Measurements from ENCODE around the gene CSF3R. TPM values are rescaled to one million over a fixed set of nuclear protein-coding genes. Genes with fewer than 3 reads are reported as not detected.

The CSF3R gene
- total and polyA plus RNA-seq, 8 donors, result 5.7 to 334 (median 10.7) TPM

DNA sequence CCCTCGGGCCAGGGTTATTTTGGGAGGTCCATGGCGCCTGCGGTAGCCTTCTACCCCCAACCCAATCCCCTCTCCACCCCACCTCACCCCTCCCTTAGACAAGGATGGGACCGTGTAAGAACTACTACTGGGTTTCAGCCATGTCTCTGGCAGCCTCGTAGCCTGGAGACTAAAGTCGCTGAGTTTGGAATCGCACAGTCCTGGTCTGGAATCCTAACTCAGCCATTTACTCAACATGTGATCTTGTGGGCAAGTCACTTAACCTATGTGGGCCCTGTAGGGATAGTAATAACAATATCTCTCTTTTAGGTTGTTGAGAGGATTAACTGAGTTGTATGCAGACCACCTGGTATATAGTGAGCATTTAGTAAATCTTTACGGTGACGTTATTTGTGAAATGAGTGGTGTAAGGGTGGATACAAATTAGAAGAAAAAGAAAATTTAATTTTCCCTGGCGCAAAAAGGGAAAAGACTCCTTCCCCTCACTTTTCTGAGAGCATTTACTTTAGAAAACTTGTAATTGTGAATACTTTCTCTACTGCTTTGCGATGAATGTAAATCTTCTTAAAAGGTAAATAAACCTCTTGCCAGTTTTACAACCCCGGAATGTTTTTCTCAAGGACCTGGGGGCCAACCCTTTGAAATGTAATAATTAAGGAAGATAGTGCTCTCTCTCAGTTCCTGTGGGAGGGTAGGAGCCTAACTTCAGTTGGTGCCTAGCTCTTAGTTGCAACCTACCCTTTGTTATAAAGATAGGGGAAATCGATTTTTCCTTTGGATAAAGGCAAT lies 17.9 kb downstream of the CSF3R start:
- intact Hi-C loops (cut with DNase I), result no loop called here
- TF ChIP-seq, protein P1, sequence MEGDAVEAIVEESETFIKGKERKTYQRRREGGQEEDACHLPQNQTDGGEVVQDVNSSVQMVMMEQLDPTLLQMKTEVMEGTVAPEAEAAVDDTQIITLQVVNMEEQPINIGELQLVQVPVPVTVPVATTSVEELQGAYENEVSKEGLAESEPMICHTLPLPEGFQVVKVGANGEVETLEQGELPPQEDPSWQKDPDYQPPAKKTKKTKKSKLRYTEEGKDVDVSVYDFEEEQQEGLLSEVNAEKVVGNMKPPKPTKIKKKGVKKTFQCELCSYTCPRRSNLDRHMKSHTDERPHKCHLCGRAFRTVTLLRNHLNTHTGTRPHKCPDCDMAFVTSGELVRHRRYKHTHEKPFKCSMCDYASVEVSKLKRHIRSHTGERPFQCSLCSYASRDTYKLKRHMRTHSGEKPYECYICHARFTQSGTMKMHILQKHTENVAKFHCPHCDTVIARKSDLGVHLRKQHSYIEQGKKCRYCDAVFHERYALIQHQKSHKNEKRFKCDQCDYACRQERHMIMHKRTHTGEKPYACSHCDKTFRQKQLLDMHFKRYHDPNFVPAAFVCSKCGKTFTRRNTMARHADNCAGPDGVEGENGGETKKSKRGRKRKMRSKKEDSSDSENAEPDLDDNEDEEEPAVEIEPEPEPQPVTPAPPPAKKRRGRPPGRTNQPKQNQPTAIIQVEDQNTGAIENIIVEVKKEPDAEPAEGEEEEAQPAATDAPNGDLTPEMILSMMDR (IDR thresholded peaks at IDR 0.05), result no peak
- DNase-seq, result no peak
- Histone ChIP-seq H3K27me3 (no peaks in the 10 kb centered on the region), H3K4me1 (peaks cover 16 to 42% of the 10 kb centered on the region in 2 donors), H3K9me3 (no peaks in the 10 kb centered on the region), H3K4me3 (peak overlapping the region; percentile 91 to 94), H3K27ac (peak overlapping the region; percentile 91 to 93), H3K36me3 (peaks cover 0 to 55% of the 10 kb centered on the region in 2 donors)
- ATAC-seq, result peak; percentile 61

DNA sequence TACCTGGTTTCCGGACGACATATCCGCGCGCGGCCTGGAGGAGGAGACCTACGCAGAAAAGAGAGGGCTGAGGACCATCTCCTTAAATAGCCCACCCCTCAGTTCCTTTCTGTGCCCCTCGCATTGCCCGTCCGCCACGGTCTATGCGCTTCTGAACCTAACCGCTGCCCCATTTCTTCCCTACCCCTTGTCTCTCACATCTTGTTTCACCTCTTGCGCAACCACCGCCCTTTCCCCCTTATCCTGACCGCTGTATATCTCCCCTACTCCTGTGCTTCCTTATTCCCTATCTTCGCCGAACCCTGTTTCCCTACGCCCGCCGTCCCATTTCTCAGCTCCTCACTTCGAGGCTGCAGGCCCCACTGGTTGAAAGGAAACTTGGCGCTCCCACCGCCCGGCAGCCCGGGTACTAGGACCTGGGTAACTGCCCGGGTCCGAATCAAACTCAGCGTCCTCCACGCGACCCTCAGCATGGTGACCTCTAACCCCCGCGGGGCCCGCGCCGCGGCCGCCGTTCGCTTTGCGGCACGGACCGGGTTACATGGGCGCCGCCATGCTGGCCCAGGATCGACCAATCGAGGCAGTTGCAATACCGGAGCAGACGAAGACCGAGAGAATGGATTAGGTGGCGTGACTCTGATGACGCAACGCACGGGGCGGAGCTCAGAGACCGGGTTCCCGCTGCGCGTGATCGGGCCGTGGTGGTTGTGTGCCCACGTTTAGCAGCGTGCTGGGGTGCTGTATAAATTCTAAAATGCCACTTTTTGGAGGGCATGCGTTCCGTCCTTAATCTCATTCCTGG lies 18.7 kb downstream of the CSF3R start, which contains the start of gene MRPS15:
Gene MRPS15, minus strand, starts transcription at position 582 of the 802 bp plus-strand sequence. Its CDS starts 109 bp downstream, at position 473.
- H3K4me1 ChIP-seq, result peaks cover 16 to 50% of the 10 kb centered on the region in 2 donors
- peak within 1 kb of the TSS; percentile 91 to 93 for H3K27ac ChIP-seq
- intact Hi-C loops (cut with DNase I), result no loop called here
- ATAC-seq (peak; percentile 97), DNase-seq (peak; percentile 94 to 98 (median 97))
- H3K4me3 ChIP-seq, result peak within 1 kb of the TSS; percentile 91 to 94
- no peaks in the 10 kb centered on the region for H3K9me3 ChIP-seq
- H3K36me3 ChIP-seq, result peaks cover 0 to 55% of the 10 kb centered on the region in 2 donors
- no peaks in the 10 kb centered on the region for H3K27me3 ChIP-seq
- TF ChIP-seq, protein P1 (IDR thresholded peaks at IDR 0.05), result no peak

DNA sequence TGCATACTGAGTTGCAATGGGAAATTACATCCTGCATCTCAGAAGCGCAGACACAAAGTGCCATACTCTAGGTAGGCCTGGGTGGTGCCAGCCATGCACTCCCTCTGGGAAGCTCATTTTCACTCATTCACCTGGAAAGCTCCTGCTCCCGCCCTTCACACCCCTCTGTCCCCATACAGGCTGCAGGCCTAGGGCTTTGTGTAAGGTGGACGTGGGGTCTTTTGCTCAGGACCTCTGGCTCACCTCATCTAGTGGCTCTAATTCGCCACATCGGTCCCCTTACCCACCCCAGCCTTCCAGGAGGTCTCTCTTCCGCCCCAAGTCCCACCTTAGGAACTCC lies 19.3 kb downstream of the CSF3R start:
- DNase-seq, result no peak
- peaks cover 0 to 55% of the 10 kb centered on the region in 2 donors for H3K36me3 ChIP-seq
- H3K4me3 ChIP-seq, result peak overlapping the region; percentile 91 to 94
- H3K27me3 ChIP-seq, result no peaks in the 10 kb centered on the region
- peaks cover 16 to 56% of the 10 kb centered on the region in 2 donors for H3K4me1 ChIP-seq
- no peak for ATAC-seq
- H3K27ac ChIP-seq, result peak overlapping the region in 1 of 2 donors; percentile 91
- no peaks in the 10 kb centered on the region for H3K9me3 ChIP-seq
- TF ChIP-seq, protein P1 (IDR thresholded peaks at IDR 0.05), result no peak
- intact Hi-C loops (cut with DNase I), result no loop called here

DNA sequence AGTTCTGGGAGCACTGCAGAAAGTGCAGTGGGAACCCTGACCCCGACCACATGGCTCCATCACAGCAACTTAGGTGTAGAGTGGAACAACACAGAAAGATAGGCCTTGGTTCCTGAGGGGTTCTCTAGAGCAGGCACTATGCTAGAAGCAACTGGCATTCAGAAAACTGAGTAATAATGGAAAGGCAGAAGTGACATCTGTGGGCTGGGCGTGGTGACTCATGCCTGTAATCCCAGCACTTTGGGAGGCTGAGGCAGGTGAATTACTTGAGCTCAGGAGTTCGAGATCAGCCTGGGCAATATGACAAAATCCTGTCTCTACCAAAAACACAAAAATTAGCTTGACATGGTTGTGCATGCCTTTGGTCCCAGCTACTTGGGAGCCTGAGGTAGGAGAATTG lies 23.8 kb downstream of the CSF3R start:
- H3K27me3 ChIP-seq, result no peaks in the 10 kb centered on the region
- no peak overlapping the region for H3K4me3 ChIP-seq
- no peaks in the 10 kb centered on the region for H3K9me3 ChIP-seq
- peak overlapping the region in 1 of 2 donors; percentile 76 for H3K27ac ChIP-seq
- peaks cover 5 to 58% of the 10 kb centered on the region in 2 donors for H3K4me1 ChIP-seq
- ATAC-seq (peak; percentile 3), DNase-seq (no peak)
- TF ChIP-seq, protein P1 (IDR thresholded peaks at IDR 0.05), result no peak
- intact Hi-C loops (cut with DNase I), result no loop called here
- H3K36me3 ChIP-seq, result peaks cover 0 to 77% of the 10 kb centered on the region in 2 donors

DNA sequence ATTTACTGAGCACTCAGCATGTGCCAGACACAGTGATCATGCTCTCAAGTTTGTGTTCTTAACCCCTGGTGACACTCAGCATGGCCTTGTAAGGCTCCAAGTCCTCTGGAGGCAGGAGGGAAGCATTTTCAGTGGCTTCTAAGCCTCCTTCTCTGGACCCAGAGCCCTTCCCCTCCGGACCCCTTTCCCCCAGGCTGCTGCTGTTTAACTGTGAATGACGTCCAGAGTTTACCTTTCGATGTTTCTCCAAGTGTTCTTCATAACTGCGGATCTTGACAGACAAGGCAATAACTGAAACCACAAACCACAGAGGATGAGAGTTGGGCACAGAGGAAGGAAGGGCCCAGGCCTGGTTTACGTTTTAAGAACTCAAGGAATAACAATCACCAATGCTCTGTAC lies 25.0 kb downstream of the CSF3R start:
- DNase-seq, result no peak
- TF ChIP-seq, protein P1 (IDR thresholded peaks at IDR 0.05), result no peak
- H3K27me3 ChIP-seq, result no peaks in the 10 kb centered on the region
- intact Hi-C loops (cut with DNase I), result no loop called here
- no peaks in the 10 kb centered on the region for H3K9me3 ChIP-seq
- H3K36me3 ChIP-seq, result peaks cover 0 to 77% of the 10 kb centered on the region in 2 donors
- peak; percentile 77 for ATAC-seq
- H3K4me3 ChIP-seq, result no peak overlapping the region
- peak overlapping the region in 1 of 2 donors; percentile 76 for H3K27ac ChIP-seq
- H3K4me1 ChIP-seq, result peaks cover 0 to 47% of the 10 kb centered on the region in 2 donors

All from left lung (tissue), 10 donors.